Neural progenitor cell (in vitro differentiated cells): ENCODE results near the gene ARID4B.

ENCODE experiments used
- EZH2 ChIP-seq: fragments of 200-600 bp; sonication (generic); IDR thresholded peaks from 2 replicates; pipeline ENCODE4 v1.6.1; 2017; ENCODE audit warnings: antibody characterized with exemption, mild to moderate bottlenecking, moderate library complexity
- EZH2phosphoT487 ChIP-seq: fragments of 200-600 bp; sonication (generic); IDR thresholded peaks from 2 replicates; pipeline ENCODE4 v1.6.1; 2017; ENCODE audit warnings: antibody characterized with exemption
- TF ChIP-seq, protein P1 (sequence below): fragments of 200-600 bp; sonication (generic); IDR thresholded peaks from 2 replicates; pipeline ENCODE4 v1.5.1; 2017; ENCODE audit warnings: antibody characterized with exemption, mild to moderate bottlenecking

DNA sequence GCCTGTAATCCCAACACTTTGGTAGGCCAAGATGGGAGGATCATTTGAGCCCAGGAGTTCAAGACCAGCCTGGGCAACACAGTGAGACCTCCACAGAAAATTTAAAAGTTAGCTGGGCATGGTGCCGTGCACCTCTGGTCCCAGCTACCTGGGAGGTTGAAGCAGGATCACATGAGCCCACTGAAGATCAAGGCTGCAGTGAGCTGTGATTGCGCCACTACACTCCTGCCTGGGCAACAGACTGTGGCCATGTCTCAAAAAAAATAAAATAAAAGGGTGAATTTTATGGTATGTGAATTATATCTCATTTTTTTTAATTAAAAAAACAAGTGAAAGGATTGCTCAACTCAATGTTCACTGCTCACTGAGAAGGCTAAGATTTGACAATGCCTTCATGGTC lies 8.7 kb downstream of the ARID4B start:
- TF ChIP-seq, protein P1, sequence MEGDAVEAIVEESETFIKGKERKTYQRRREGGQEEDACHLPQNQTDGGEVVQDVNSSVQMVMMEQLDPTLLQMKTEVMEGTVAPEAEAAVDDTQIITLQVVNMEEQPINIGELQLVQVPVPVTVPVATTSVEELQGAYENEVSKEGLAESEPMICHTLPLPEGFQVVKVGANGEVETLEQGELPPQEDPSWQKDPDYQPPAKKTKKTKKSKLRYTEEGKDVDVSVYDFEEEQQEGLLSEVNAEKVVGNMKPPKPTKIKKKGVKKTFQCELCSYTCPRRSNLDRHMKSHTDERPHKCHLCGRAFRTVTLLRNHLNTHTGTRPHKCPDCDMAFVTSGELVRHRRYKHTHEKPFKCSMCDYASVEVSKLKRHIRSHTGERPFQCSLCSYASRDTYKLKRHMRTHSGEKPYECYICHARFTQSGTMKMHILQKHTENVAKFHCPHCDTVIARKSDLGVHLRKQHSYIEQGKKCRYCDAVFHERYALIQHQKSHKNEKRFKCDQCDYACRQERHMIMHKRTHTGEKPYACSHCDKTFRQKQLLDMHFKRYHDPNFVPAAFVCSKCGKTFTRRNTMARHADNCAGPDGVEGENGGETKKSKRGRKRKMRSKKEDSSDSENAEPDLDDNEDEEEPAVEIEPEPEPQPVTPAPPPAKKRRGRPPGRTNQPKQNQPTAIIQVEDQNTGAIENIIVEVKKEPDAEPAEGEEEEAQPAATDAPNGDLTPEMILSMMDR = no peak
- TF ChIP-seq EZH2 (no peak), EZH2phosphoT487 (no peak)
